ENCODE data around the gene GPR137B.

GPR137B gene

GRCh38 chr1:236142253-236143103 is at the start of gene GPR137B:
GPR137B (plus strand) TSS chr1:236142539; CDS start chr1:236142623, 84 bp downstream.
- peak; percentile 32 for DNase-seq (ENCODE audit: low read depth)

GRCh38 chr1:236092899-236093298 is 49.4 kb upstream of the GPR137B start:
- no peak for DNase-seq (ENCODE audit: low read depth)

- DNase-seq (ENCODE audit: low read depth) = no peak
These were observed 46.4 kb upstream of the GPR137B start for GRCh38 chr1:236095705-236096520.

- DNase-seq (ENCODE audit: low read depth) = peak; percentile 64
These were observed 45.5 kb upstream of the GPR137B start for GRCh38 chr1:236096660-236097482.

- DNase-seq (ENCODE audit: low read depth) = no peak
These were observed 44.1 kb upstream of the GPR137B start for GRCh38 chr1:236098267-236098666.

GRCh38 chr1:236099355-236099974 is 42.9 kb upstream of the GPR137B start:
- no peak for DNase-seq (ENCODE audit: low read depth)

GRCh38 chr1:236100799-236101198 is 41.5 kb upstream of the GPR137B start:
- no peak for DNase-seq (ENCODE audit: low read depth)

GRCh38 chr1:236101233-236102200 is 40.8 kb upstream of the GPR137B start:
- DNase-seq (ENCODE audit: low read depth) = no peak

GRCh38 chr1:236102611-236103010 is 39.7 kb upstream of the GPR137B start:
- no peak for DNase-seq (ENCODE audit: low read depth)

GRCh38 chr1:236103059-236103458 is 39.3 kb upstream of the GPR137B start:
- no peak for DNase-seq (ENCODE audit: low read depth)

GRCh38 chr1:236103646-236104218 is 38.6 kb upstream of the GPR137B start:
- no peak for DNase-seq (ENCODE audit: low read depth)

- DNase-seq (ENCODE audit: low read depth) = no peak
These were observed 35.0 kb upstream of the GPR137B start for GRCh38 chr1:236107121-236107907.

GRCh38 chr1:236108027-236108648 is 34.2 kb upstream of the GPR137B start:
- no peak for DNase-seq (ENCODE audit: low read depth)

- DNase-seq (ENCODE audit: low read depth) = no peak
These were observed 32.2 kb upstream of the GPR137B start for GRCh38 chr1:236110137-236110536.

GRCh38 chr1:236111527-236112331 is 30.6 kb upstream of the GPR137B start:
- no peak for DNase-seq (ENCODE audit: low read depth)

GRCh38 chr1:236112332-236112627 is 30.1 kb upstream of the GPR137B start:
- no peak for DNase-seq (ENCODE audit: low read depth)

GRCh38 chr1:236113324-236114032 is 28.9 kb upstream of the GPR137B start:
- no peak for DNase-seq (ENCODE audit: low read depth)
